Sigmoid colon (tissue), 3 donors: Measurements from ENCODE around the gene ETV2.

ENCODE experiments used
- CTCF ChIP-seq, 4 experiments: fragments of 450-650 bp in 3 of 4; fragments of 200-600 bp in 1 of 4; IDR thresholded peaks; one replicate each; pipeline ENCODE4 v1.5.1; 2016 to 2019; ENCODE audit warnings: antibody characterized with exemption in 4 of 4, mild to moderate bottlenecking in 3 of 4, moderate library complexity in 2 of 4
- POLR2A ChIP-seq, 2 donors: fragments of 450-650 bp; IDR thresholded peaks; one replicate each; pipeline ENCODE4 v1.6.1; 2016; ENCODE audit warnings: antibody characterized with exemption in 2 of 2, mild to moderate bottlenecking in 2 of 2, moderate library complexity in 2 of 2

GRCh38 chr19:35612224-35612558, 29.4 kb upstream of the ETV2 start:
- TF ChIP-seq CTCF (IDR thresholded peaks at IDR 0.05) (no peak), POLR2A (IDR thresholded peaks at IDR 0.05) (no peak)
